Ovary (tissue), 3 donors: ENCODE data around the gene TMCO6.

Experiments used
- EP300 ChIP-seq: sonication (generic); formaldehyde crosslinking; IDR thresholded peaks from one replicate; pipeline ENCODE4 v1.6.1; 2017; ENCODE audit warnings: antibody characterized with exemption
- POLR2A ChIP-seq: fragments of 450-650 bp; IDR thresholded peaks from one replicate; pipeline ENCODE4 v1.6.1; 2017; ENCODE audit warnings: antibody characterized with exemption, mild to moderate bottlenecking, moderate library complexity
- TF ChIP-seq, protein P1 (sequence below), 3 donors: fragments of 450-650 bp in 2 of 3; fragments of 200-600 bp in 1 of 3; IDR thresholded peaks; one replicate each; pipeline versions ENCODE4 v1.5.1 to v1.8.0; 2016 to 2022; ENCODE audit warnings: antibody characterized with exemption in 3 of 3, mild to moderate bottlenecking in 1 of 3
- donor health status: DM: no; HTN: no; CAD: no.

DNA sequence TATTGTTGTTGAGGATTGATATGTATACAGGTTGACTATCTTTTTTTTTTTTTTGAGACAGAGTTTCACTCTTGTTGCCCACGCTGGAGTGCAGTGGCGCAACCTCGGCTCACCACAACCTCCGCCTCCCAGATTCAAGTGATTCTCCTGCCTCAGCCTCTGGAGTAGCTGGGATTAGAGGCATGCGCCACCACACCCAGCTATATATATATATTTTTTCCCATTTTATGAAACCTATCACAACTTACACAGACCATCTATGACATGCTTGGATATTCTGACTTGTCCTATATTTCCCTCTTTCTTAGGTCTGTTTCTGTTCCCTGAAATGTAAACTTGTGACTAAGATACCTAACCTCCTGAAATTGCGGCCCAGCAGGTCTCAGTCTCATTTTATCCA, 11.3 kb upstream of the TMCO6 start:
- TF ChIP-seq POLR2A (no peak), EP300 (no peak)
- TF ChIP-seq, protein P1, sequence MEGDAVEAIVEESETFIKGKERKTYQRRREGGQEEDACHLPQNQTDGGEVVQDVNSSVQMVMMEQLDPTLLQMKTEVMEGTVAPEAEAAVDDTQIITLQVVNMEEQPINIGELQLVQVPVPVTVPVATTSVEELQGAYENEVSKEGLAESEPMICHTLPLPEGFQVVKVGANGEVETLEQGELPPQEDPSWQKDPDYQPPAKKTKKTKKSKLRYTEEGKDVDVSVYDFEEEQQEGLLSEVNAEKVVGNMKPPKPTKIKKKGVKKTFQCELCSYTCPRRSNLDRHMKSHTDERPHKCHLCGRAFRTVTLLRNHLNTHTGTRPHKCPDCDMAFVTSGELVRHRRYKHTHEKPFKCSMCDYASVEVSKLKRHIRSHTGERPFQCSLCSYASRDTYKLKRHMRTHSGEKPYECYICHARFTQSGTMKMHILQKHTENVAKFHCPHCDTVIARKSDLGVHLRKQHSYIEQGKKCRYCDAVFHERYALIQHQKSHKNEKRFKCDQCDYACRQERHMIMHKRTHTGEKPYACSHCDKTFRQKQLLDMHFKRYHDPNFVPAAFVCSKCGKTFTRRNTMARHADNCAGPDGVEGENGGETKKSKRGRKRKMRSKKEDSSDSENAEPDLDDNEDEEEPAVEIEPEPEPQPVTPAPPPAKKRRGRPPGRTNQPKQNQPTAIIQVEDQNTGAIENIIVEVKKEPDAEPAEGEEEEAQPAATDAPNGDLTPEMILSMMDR (IDR thresholded peaks at IDR 0.05) = no peak
